Parathyroid adenoma (tissue), 2 donors: ENCODE measurements around the gene PLEKHA6.

Source experiments
- H2AFZ ChIP-seq: fragments of 300-600 bp; sonication (generic); one replicate; pipeline ENCODE4 v1.7.0; 2017; ENCODE audit warnings: antibody characterized with exemption, mild to moderate bottlenecking
- H3K27ac ChIP-seq: fragments of 300-600 bp; sonication (generic); one replicate; pipeline ENCODE4 v1.7.0; 2017
- H3K27me3 ChIP-seq: fragments of 300-600 bp; sonication (generic); one replicate; pipeline ENCODE4 v1.7.0; 2017; ENCODE audit warnings: low read length; ENCODE audit not compliant: control insufficient read depth, insufficient read depth
- H3K36me3 ChIP-seq: fragments of 300-600 bp; sonication (generic); one replicate; pipeline ENCODE4 v1.7.0; 2017; ENCODE audit warnings: low read length; ENCODE audit not compliant: control insufficient read depth, insufficient read depth
- H3K4me1 ChIP-seq: fragments of 300-600 bp; sonication (generic); one replicate; pipeline ENCODE4 v1.7.0; 2017; ENCODE audit warnings: control low read depth
- H3K4me2 ChIP-seq: fragments of 300-600 bp; sonication (generic); one replicate; pipeline ENCODE4 v1.7.0; 2017; ENCODE audit warnings: low read length
- H3K4me3 ChIP-seq: fragments of 300-600 bp; sonication (generic); one replicate; pipeline ENCODE4 v1.7.0; 2017; ENCODE audit warnings: low read depth, low read length
- H3K79me2 ChIP-seq: fragments of 300-600 bp; sonication (generic); one replicate; pipeline ENCODE4 v1.7.0; 2017; ENCODE audit warnings: control low read depth
- H3K9ac ChIP-seq: fragments of 300-600 bp; sonication (generic); one replicate; pipeline ENCODE4 v1.7.0; 2017; ENCODE audit warnings: mild to moderate bottlenecking
- H3K9me3 ChIP-seq: fragments of 300-600 bp; sonication (generic); one replicate; pipeline ENCODE4 v1.7.0; 2017; ENCODE audit warnings: low read length; ENCODE audit not compliant: control insufficient read depth
- CTCF ChIP-seq: fragments of 300-600 bp; sonication (generic); IDR thresholded peaks from one replicate; pipeline ENCODE4 v1.7.0; 2017; ENCODE audit warnings: antibody characterized with exemption, mild to moderate bottlenecking
- donor health status: primary hyperparathyroidism.

Gene PLEKHA6

GRCh38 chr1:204257446-204257845 is 102.3 kb downstream of the PLEKHA6 start:
- Histone ChIP-seq H3K9ac (no peak overlapping the region), H3K4me3 (no peak overlapping the region), H2AFZ (no peak overlapping the region), H3K4me2 (no peak overlapping the region), H3K79me2 (no peaks in the 10 kb centered on the region), H3K4me1 (no peaks in the 10 kb centered on the region), H3K36me3 (no peaks in the 10 kb centered on the region), H3K27me3 (no peaks in the 10 kb centered on the region), H3K27ac (no peak overlapping the region), H3K9me3 (no peaks in the 10 kb centered on the region)
- no peak for TF ChIP-seq CTCF

- Histone ChIP-seq H3K4me2 (no peak overlapping the region), H3K27me3 (no peaks in the 10 kb centered on the region), H3K4me3 (no peak overlapping the region), H3K9me3 (no peaks in the 10 kb centered on the region), H3K4me1 (no peaks in the 10 kb centered on the region), H3K79me2 (no peaks in the 10 kb centered on the region), H2AFZ (no peak overlapping the region), H3K9ac (no peak overlapping the region), H3K27ac (no peak overlapping the region), H3K36me3 (no peaks in the 10 kb centered on the region)
- TF ChIP-seq CTCF, result no peak
These were observed 103.2 kb downstream of the PLEKHA6 start for GRCh38 chr1:204256531-204256930.

- Histone ChIP-seq H3K27ac (no peak overlapping the region), H3K4me3 (no peak overlapping the region), H2AFZ (no peak overlapping the region), H3K9me3 (no peaks in the 10 kb centered on the region), H3K9ac (no peak overlapping the region), H3K36me3 (no peaks in the 10 kb centered on the region), H3K4me2 (no peak overlapping the region), H3K79me2 (no peaks in the 10 kb centered on the region), H3K27me3 (no peaks in the 10 kb centered on the region), H3K4me1 (no peaks in the 10 kb centered on the region)
- TF ChIP-seq CTCF, result no peak
These were observed 103.8 kb downstream of the PLEKHA6 start for GRCh38 chr1:204255966-204256365.

- Histone ChIP-seq H2AFZ (no peak overlapping the region), H3K27ac (no peak overlapping the region), H3K9me3 (no peaks in the 10 kb centered on the region), H3K9ac (no peak overlapping the region), H3K4me3 (no peak overlapping the region), H3K27me3 (no peaks in the 10 kb centered on the region), H3K4me1 (no peaks in the 10 kb centered on the region), H3K4me2 (no peak overlapping the region), H3K79me2 (no peaks in the 10 kb centered on the region), H3K36me3 (no peaks in the 10 kb centered on the region)
- TF ChIP-seq CTCF, result no peak
These were observed 104.5 kb downstream of the PLEKHA6 start for GRCh38 chr1:204255225-204255624.

- no peak overlapping the region for H2AFZ ChIP-seq
- H3K27ac ChIP-seq, result no peak overlapping the region
- TF ChIP-seq CTCF, result no peak
- no peak overlapping the region for H3K4me3 ChIP-seq
- H3K79me2 ChIP-seq, result no peaks in the 10 kb centered on the region
- no peak overlapping the region for H3K4me2 ChIP-seq
- no peaks in the 10 kb centered on the region for H3K9me3 ChIP-seq
- no peaks in the 10 kb centered on the region for H3K36me3 ChIP-seq
- H3K27me3 ChIP-seq, result no peaks in the 10 kb centered on the region
- H3K9ac ChIP-seq, result no peak overlapping the region
- H3K4me1 ChIP-seq, result no peaks in the 10 kb centered on the region
These were observed 105.6 kb downstream of the PLEKHA6 start for GRCh38 chr1:204254031-204254661.
